ENCODE data around the gene CGREF1. TPM values are rescaled to one million over a fixed set of nuclear protein-coding genes. Genes with fewer than 3 reads are reported as not detected.

CGREF1 gene, protein sequence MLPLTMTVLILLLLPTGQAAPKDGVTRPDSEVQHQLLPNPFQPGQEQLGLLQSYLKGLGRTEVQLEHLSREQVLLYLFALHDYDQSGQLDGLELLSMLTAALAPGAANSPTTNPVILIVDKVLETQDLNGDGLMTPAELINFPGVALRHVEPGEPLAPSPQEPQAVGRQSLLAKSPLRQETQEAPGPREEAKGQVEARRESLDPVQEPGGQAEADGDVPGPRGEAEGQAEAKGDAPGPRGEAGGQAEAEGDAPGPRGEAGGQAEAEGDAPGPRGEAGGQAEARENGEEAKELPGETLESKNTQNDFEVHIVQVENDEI
- total RNA-seq (10 to 100 TPM; 19.0 to 22.7 TPM), polyA plus RNA-seq (ENCODE audit: insufficient read length in 2 of 2) (10 to 100 TPM; 48.0 to 55.3 TPM)
- long read RNA-seq, donor 1, transcript CGREF1-204 (6 exons, 1,575 nt): major isoform, 7 of 15 reads
- long read RNA-seq, donor 1, partial matches to known transcripts: 0 of 15 reads
- long read RNA-seq, donor 1, other reads (novel, unspliced or antisense): 6 of 15 reads
- long read RNA-seq, donor 2, partial matches to known transcripts: 0 of 1 reads
- long read RNA-seq, donor 2, other reads (novel, unspliced or antisense): 0 of 1 reads
- long read RNA-seq, donor 3, partial matches to known transcripts: 0 of 1 reads
- long read RNA-seq, donor 3, other reads (novel, unspliced or antisense): 0 of 1 reads
- long read RNA-seq, donor 4: 0 reads

- H3K4me3 ChIP-seq (ENCODE audit: low read depth, low read length): peak within 1 kb of the TSS; percentile 47
- H3K27me3 ChIP-seq (ENCODE audit: control insufficient read depth, insufficient read depth, low read length): peaks cover 9% of the 10 kb centered on the region
- no peak within 1 kb of the TSS for H3K27ac ChIP-seq (ENCODE audit: low read depth, low read length)
- H3K4me1 ChIP-seq (ENCODE audit: control insufficient read depth, insufficient read depth, low read length): peaks cover 21% of the 10 kb centered on the region
- H3K36me3 ChIP-seq (ENCODE audit: control insufficient read depth, insufficient read depth, low read length): peaks cover 2% of the 10 kb centered on the region
- peak in 3 of 6 donors; percentile 51 to 89 (median 80) for DNase-seq (ENCODE audit: low read depth in 4 of 6, low spot score in 6 of 6)
- H3K9me3 ChIP-seq (ENCODE audit: control insufficient read depth, insufficient read depth, low read length): no peaks in the 10 kb centered on the region
- WGBS (ENCODE audit: insufficient coverage): 4% methylated on average over 84 of the region's 84 CpGs
These were observed at the start of gene CGREF1 for GRCh38 chr2:27118525-27119329. CGREF1 (minus strand) TSS chr2:27119128; CDS start chr2:27104366, 14,762 bp downstream.

DNA sequence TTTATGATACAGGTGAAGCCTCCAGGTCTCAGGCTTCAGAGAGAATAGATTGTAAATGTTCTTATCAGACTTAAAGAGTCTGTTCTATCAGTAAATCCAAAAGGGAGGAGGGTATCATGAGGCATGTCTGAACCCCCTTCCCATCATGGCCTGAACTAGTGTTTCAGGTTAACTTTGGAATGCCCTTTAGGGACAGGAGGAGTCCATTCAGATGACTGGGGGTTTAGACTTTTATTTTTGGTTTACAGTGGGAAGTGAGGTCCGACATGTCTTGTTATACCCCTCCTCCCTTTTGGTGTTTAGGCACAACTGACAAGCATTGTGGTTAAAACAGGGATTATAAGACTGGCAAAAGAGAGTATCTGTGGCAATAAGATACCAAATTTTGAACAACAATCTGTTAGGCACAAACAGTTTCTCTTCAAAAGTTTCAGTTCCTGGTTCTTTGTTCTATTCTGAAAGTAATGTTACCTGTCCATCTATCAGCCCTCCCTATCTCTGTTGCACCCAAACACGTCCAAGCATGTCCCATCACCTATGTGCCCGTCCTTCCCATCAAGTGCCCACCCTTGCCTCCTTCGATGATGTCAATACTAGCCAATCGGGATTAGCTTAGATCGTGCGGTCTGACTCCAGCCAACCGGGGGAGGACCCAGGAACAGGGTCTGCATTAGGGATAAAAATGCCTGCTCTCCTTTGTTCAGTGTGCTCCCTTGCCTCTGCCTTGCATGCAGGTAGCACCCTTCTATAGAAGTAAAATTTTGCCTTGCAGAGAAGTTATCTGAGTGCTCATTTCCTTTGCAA, 46.2 kb upstream of the CGREF1 start:
- H3K36me3 ChIP-seq (ENCODE audit: control insufficient read depth, insufficient read depth, low read length): no peaks in the 10 kb centered on the region
- no peak overlapping the region for H3K4me3 ChIP-seq (ENCODE audit: low read depth, low read length)
- 89% methylated on average over 7 of the region's 8 CpGs for WGBS (ENCODE audit: insufficient coverage)
- H3K4me1 ChIP-seq (ENCODE audit: control insufficient read depth, insufficient read depth, low read length): peaks cover 5% of the 10 kb centered on the region
- no peak for DNase-seq (ENCODE audit: low read depth in 4 of 6, low spot score in 6 of 6)
- H3K9me3 ChIP-seq (ENCODE audit: control insufficient read depth, insufficient read depth, low read length): no peaks in the 10 kb centered on the region
- H3K27me3 ChIP-seq (ENCODE audit: control insufficient read depth, insufficient read depth, low read length): peaks cover 5% of the 10 kb centered on the region
- no peak overlapping the region for H3K27ac ChIP-seq (ENCODE audit: low read depth, low read length)

- 92% methylated on average over 12 of the region's 15 CpGs for WGBS (ENCODE audit: insufficient coverage)
- Histone ChIP-seq H3K27ac (ENCODE audit: low read depth, low read length) (no peak overlapping the region), H3K4me3 (ENCODE audit: low read depth, low read length) (no peak overlapping the region), H3K27me3 (ENCODE audit: control insufficient read depth, insufficient read depth, low read length) (no peaks in the 10 kb centered on the region), H3K9me3 (ENCODE audit: control insufficient read depth, insufficient read depth, low read length) (no peaks in the 10 kb centered on the region), H3K4me1 (ENCODE audit: control insufficient read depth, insufficient read depth, low read length) (no peaks in the 10 kb centered on the region), H3K36me3 (ENCODE audit: control insufficient read depth, insufficient read depth, low read length) (no peaks in the 10 kb centered on the region)
- DNase-seq (ENCODE audit: low read depth in 4 of 6, low spot score in 6 of 6): no peak
These were observed 43.5 kb upstream of the CGREF1 start for GRCh38 chr2:27162151-27163121.

DNA sequence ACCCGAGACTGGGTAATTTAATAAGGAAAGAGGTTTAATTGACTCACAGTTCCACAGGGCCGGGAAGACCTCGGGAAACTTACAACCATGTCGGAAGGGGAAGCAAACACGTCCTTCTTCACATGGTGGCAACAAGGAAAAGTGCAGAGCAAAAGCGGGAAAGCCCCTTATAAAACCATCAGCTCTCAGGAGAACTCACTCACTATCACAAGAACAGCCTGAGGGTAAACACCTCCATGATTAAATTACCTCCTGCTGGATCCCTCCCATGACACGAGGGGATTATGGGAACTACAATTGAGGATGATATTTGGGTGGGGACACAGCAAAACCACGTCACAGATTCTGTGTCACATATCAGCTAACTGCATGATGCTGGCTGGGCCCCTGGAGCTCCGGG, 41.3 kb upstream of the CGREF1 start:
- no peak overlapping the region for H3K27ac ChIP-seq (ENCODE audit: low read depth, low read length)
- no peaks in the 10 kb centered on the region for H3K4me1 ChIP-seq (ENCODE audit: control insufficient read depth, insufficient read depth, low read length)
- no peaks in the 10 kb centered on the region for H3K36me3 ChIP-seq (ENCODE audit: control insufficient read depth, insufficient read depth, low read length)
- no peak overlapping the region for H3K4me3 ChIP-seq (ENCODE audit: low read depth, low read length)
- H3K27me3 ChIP-seq (ENCODE audit: control insufficient read depth, insufficient read depth, low read length): no peaks in the 10 kb centered on the region
- no peaks in the 10 kb centered on the region for H3K9me3 ChIP-seq (ENCODE audit: control insufficient read depth, insufficient read depth, low read length)
- DNase-seq (ENCODE audit: low read depth in 4 of 6, low spot score in 6 of 6): no peak
- WGBS (ENCODE audit: insufficient coverage): 81% methylated on average over 6 of the region's 9 CpGs

DNA sequence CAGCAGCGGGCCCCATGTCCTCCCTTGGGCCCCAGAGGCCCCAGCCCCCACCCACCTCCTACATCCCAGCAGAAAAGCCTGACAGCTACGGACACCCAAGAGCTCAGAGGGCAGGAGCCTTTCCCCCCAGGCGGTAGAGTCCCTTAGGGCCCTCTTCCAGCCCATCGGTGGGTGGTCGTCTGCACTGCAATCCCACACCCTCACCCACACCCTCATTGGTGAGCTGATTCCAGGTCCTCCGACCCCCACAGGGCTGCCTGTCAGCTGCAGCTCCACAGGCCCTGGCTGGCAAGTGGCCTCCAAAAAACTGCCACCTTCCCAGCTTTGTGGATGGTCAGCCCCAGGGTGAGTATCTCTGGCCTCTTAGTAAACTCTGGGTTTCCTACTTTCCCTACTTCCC, 40.3 kb upstream of the CGREF1 start:
- no peaks in the 10 kb centered on the region for H3K36me3 ChIP-seq (ENCODE audit: control insufficient read depth, insufficient read depth, low read length)
- H3K4me1 ChIP-seq (ENCODE audit: control insufficient read depth, insufficient read depth, low read length): no peaks in the 10 kb centered on the region
- no peak overlapping the region for H3K27ac ChIP-seq (ENCODE audit: low read depth, low read length)
- H3K27me3 ChIP-seq (ENCODE audit: control insufficient read depth, insufficient read depth, low read length): no peaks in the 10 kb centered on the region
- no peaks in the 10 kb centered on the region for H3K9me3 ChIP-seq (ENCODE audit: control insufficient read depth, insufficient read depth, low read length)
- 75% methylated on average over 6 of the region's 6 CpGs for WGBS (ENCODE audit: insufficient coverage)
- no peak for DNase-seq (ENCODE audit: low read depth in 4 of 6, low spot score in 6 of 6)
- no peak overlapping the region for H3K4me3 ChIP-seq (ENCODE audit: low read depth, low read length)

GRCh38 chr2:27158468-27158867, 39.5 kb upstream of the CGREF1 start:
- no peaks in the 10 kb centered on the region for H3K9me3 ChIP-seq (ENCODE audit: control insufficient read depth, insufficient read depth, low read length)
- H3K27ac ChIP-seq (ENCODE audit: low read depth, low read length): no peak overlapping the region
- H3K4me1 ChIP-seq (ENCODE audit: control insufficient read depth, insufficient read depth, low read length): no peaks in the 10 kb centered on the region
- no peak overlapping the region for H3K4me3 ChIP-seq (ENCODE audit: low read depth, low read length)
- WGBS (ENCODE audit: insufficient coverage): 75% methylated on average over 6 of the region's 6 CpGs
- H3K36me3 ChIP-seq (ENCODE audit: control insufficient read depth, insufficient read depth, low read length): no peaks in the 10 kb centered on the region
- no peaks in the 10 kb centered on the region for H3K27me3 ChIP-seq (ENCODE audit: control insufficient read depth, insufficient read depth, low read length)
- no peak for DNase-seq (ENCODE audit: low read depth in 4 of 6, low spot score in 6 of 6)

- Histone ChIP-seq H3K4me1 (ENCODE audit: control insufficient read depth, insufficient read depth, low read length) (no peaks in the 10 kb centered on the region), H3K36me3 (ENCODE audit: control insufficient read depth, insufficient read depth, low read length) (no peaks in the 10 kb centered on the region), H3K27ac (ENCODE audit: low read depth, low read length) (no peak overlapping the region), H3K9me3 (ENCODE audit: control insufficient read depth, insufficient read depth, low read length) (no peaks in the 10 kb centered on the region), H3K4me3 (ENCODE audit: low read depth, low read length) (no peak overlapping the region), H3K27me3 (ENCODE audit: control insufficient read depth, insufficient read depth, low read length) (no peaks in the 10 kb centered on the region)
- WGBS (ENCODE audit: insufficient coverage): 86% methylated on average over 5 of the region's 9 CpGs
- no peak for DNase-seq (ENCODE audit: low read depth in 4 of 6, low spot score in 6 of 6)
These were observed 36.2 kb upstream of the CGREF1 start for GRCh38 chr2:27155069-27155520.

GRCh38 chr2:27154488-27154887, 35.6 kb upstream of the CGREF1 start:
- Histone ChIP-seq H3K27ac (ENCODE audit: low read depth, low read length) (no peak overlapping the region), H3K36me3 (ENCODE audit: control insufficient read depth, insufficient read depth, low read length) (no peaks in the 10 kb centered on the region), H3K27me3 (ENCODE audit: control insufficient read depth, insufficient read depth, low read length) (no peaks in the 10 kb centered on the region), H3K4me3 (ENCODE audit: low read depth, low read length) (no peak overlapping the region), H3K9me3 (ENCODE audit: control insufficient read depth, insufficient read depth, low read length) (no peaks in the 10 kb centered on the region), H3K4me1 (ENCODE audit: control insufficient read depth, insufficient read depth, low read length) (no peaks in the 10 kb centered on the region)
- 60% methylated on average over 6 of the region's 6 CpGs for WGBS (ENCODE audit: insufficient coverage)
- DNase-seq (ENCODE audit: low read depth in 4 of 6, low spot score in 6 of 6): no peak

All from spinal cord (tissue), 10 donors.